HG03135 (cell line): ENCODE data around the gene NKAIN1.
"Not testable (repeated sequence)": the region's sequence is repeated elsewhere in the genome, so short reads cannot be mapped to it uniquely, and the experiment has no call there.

Experiments
- ATAC-seq: cut with Tn5 transposase; IDR thresholded peaks from one replicate; pipeline ENCODE4 v1.9.1; 2021; ENCODE audit warnings: mild to moderate bottlenecking, moderate library complexity; ENCODE audit not compliant: unreplicated experiment

The NKAIN1 gene

GRCh38 chr1:31239653-31240241 lies at the start of gene NKAIN1:
TSS of gene NKAIN1 (minus strand) at chr1:31239887. CDS start at chr1:31239547, 340 bp downstream.
- no peak for ATAC-seq

- ATAC-seq, result no peak
Measured at GRCh38 chr1:31289021-31289420, 49.3 kb upstream of the NKAIN1 start.

- not testable (repeated sequence) for ATAC-seq
Measured at GRCh38 chr1:31287791-31288190, 48.1 kb upstream of the NKAIN1 start.

- ATAC-seq, result not testable (repeated sequence)
Measured at GRCh38 chr1:31282426-31282825, 42.7 kb upstream of the NKAIN1 start.

- ATAC-seq, result no peak
Measured at GRCh38 chr1:31273619-31274018, 33.9 kb upstream of the NKAIN1 start.

- no peak for ATAC-seq
Measured at GRCh38 chr1:31272369-31272768, 32.7 kb upstream of the NKAIN1 start.

GRCh38 chr1:31266547-31266946 lies 26.9 kb upstream of the NKAIN1 start:
- no peak for ATAC-seq

GRCh38 chr1:31264790-31265386 lies 25.2 kb upstream of the NKAIN1 start:
- no peak for ATAC-seq

GRCh38 chr1:31263408-31263807 lies 23.7 kb upstream of the NKAIN1 start:
- no peak for ATAC-seq

GRCh38 chr1:31262393-31262792 lies 22.7 kb upstream of the NKAIN1 start:
- not testable (repeated sequence) for ATAC-seq

GRCh38 chr1:31261916-31262315 lies 22.2 kb upstream of the NKAIN1 start:
- ATAC-seq, result no peak

- ATAC-seq, result no peak
Measured at GRCh38 chr1:31259746-31260145, 20.1 kb upstream of the NKAIN1 start.

- no peak for ATAC-seq
Measured at GRCh38 chr1:31258581-31258980, 18.9 kb upstream of the NKAIN1 start.

GRCh38 chr1:31257213-31257612 lies 17.5 kb upstream of the NKAIN1 start:
- ATAC-seq, result no peak

- no peak for ATAC-seq
Measured at GRCh38 chr1:31249854-31250253, 10.2 kb upstream of the NKAIN1 start.

GRCh38 chr1:31248276-31248675 lies 8.6 kb upstream of the NKAIN1 start:
- ATAC-seq, result no peak

- ATAC-seq, result no peak
Measured at GRCh38 chr1:31244326-31244725, 4.6 kb upstream of the NKAIN1 start.

GRCh38 chr1:31243501-31244286 lies 4.0 kb upstream of the NKAIN1 start:
- ATAC-seq, result no peak

GRCh38 chr1:31241321-31241720 lies 1.6 kb upstream of the NKAIN1 start:
- ATAC-seq, result no peak

- ATAC-seq, result no peak
Measured at GRCh38 chr1:31238986-31239613, 587 bp downstream of the NKAIN1 start.

- ATAC-seq, result no peak
Measured at GRCh38 chr1:31238612-31238985, 1.1 kb downstream of the NKAIN1 start.

GRCh38 chr1:31234870-31235269 lies 4.8 kb downstream of the NKAIN1 start:
- ATAC-seq, result no peak
